ENCODE measurements around the gene EXOC3. TPM values are rescaled to one million over a fixed set of nuclear protein-coding genes. Genes with fewer than 3 reads are reported as not detected.

EXOC3 gene
- total RNA-seq, 1 donor from 2014 or later: 42.4 TPM

DNA sequence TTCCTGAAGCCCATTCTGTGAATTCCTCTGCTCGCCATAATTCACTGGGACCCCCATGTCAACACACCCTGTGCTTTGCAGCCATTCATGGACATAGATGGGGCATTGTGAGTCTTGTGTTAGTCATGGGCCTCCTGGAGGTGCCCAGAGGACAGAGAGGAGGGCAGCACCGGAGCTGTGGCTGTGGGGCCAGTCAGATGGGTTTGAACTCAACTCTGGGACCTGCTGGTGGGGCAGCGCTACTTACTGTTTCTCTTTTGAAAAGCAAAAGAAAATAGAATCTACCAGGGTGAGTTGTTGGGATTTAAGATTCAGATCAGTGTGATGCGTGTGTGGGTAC, 11.3 kb upstream of the EXOC3 start:
- DNase-seq (ENCODE audit: low read depth) (no peak), FAIRE-seq (no peak)
- Histone ChIP-seq H3K4me3 (ENCODE audit: low read depth, low read length) (no peak overlapping the region), H3K36me3 (ENCODE audit: control insufficient read depth, insufficient read depth, low read length) (no peaks in the 10 kb centered on the region), H3K27me3 (ENCODE audit: control insufficient read depth, insufficient read depth, low read length) (no peaks in the 10 kb centered on the region)
- TF ChIP-seq, protein P1, sequence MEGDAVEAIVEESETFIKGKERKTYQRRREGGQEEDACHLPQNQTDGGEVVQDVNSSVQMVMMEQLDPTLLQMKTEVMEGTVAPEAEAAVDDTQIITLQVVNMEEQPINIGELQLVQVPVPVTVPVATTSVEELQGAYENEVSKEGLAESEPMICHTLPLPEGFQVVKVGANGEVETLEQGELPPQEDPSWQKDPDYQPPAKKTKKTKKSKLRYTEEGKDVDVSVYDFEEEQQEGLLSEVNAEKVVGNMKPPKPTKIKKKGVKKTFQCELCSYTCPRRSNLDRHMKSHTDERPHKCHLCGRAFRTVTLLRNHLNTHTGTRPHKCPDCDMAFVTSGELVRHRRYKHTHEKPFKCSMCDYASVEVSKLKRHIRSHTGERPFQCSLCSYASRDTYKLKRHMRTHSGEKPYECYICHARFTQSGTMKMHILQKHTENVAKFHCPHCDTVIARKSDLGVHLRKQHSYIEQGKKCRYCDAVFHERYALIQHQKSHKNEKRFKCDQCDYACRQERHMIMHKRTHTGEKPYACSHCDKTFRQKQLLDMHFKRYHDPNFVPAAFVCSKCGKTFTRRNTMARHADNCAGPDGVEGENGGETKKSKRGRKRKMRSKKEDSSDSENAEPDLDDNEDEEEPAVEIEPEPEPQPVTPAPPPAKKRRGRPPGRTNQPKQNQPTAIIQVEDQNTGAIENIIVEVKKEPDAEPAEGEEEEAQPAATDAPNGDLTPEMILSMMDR (IDR thresholded peaks at IDR 0.05; ENCODE audit: insufficient read depth, low read length, severe bottlenecking): no peak

DNA sequence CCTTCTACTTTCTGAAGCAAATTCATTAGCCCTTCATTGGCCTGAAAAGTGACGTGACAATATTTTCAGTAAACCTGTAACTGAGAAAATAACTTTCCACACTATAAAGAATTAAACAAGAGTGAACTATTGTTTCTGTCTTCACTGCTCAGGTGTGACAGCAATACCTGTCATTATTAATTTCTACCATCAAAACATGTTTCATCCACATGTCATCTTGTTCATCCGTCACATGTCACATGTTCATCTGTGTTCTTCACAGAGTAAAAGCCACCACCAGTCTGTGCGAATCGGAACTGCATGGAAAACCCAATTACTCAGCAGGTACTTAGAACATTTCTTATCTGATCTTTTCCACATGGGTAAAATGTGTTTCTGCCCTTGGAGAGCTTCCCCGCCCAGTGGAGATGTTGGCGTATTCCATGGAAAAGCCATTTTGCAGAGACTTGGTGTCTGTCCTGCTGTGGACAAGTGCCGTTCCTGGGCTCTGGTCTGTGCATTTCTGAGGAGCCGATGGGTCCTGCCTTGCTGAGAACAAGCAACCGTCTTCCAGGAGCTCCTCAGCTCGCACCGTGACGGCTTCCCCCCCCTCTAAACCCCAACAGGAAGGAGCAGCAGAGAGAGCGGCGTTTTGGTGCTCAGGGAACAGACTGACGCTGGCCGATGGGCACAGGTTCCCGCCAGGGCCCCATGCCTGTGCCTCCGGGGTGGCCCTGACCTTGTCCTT, 10.6 kb upstream of the EXOC3 start:
- Histone ChIP-seq H3K27me3 (ENCODE audit: control insufficient read depth, insufficient read depth, low read length) (no peaks in the 10 kb centered on the region), H3K4me3 (ENCODE audit: low read depth, low read length) (no peak overlapping the region), H3K36me3 (ENCODE audit: control insufficient read depth, insufficient read depth, low read length) (no peaks in the 10 kb centered on the region)
- TF ChIP-seq, protein P1 (IDR thresholded peaks at IDR 0.05; ENCODE audit: insufficient read depth, low read length, severe bottlenecking): no peak
- no peak for FAIRE-seq
- no peak for DNase-seq (ENCODE audit: low read depth)

DNA sequence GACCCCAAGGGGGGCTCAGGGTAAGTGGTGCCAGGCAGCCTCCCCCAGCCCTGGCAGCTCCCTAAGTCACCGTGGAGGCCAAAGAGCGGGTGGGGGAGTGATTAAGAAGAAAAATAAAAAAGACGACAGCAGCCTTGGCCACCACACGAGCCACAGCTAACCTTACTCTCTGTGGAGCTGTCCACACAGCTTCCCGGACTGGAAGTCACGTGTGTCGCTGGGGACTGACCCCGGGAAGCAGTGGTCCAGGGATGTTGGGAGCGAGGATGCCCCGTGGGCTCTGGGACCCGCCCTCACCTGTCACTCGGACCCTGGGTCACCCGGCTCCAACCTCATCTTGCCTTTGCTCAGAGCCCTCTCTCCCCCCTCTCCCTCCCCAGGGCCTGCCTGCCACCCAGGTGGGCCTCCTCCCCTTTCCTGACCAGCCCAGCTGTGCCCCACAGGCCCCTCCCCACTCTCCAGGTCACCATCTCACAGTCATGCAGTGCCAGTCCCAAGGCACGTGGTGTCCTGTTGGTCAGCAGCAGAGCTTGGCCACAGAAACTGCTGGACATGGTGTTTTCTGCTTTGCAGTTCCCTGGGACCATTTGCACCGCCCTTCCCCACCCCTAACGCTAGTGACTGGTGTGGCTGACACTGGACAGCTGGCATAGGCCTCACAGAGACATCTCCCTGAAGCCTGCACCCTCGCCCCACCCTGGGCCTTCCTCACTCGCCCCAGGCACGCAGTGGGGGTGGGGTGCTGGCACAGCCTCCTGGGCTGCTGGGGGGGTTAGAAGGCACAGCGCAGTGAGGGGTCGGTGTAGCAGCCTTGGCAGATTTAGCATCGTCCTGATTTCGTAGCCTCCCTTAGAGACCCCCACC, 9.8 kb upstream of the EXOC3 start:
- FAIRE-seq: no peak

DNA sequence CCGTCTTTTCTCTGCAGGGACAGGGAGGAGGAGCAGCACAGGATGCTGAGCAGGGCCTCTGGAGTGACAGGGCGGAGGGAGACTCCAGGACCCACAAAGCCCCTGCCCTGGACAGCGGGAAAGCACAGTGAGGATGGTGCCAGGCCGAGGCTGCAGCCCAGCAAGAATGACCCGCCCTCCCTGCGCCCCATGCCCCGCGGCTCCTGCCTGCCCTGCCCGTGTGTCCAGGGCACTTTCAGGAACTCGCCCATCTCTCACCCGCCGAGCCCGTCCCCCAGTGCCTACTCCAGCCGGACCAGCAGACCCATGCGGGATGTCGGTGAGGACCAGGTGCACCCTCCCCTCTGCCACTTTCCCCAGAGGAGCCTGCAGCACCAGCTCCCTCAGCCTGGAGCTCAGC, 9.1 kb upstream of the EXOC3 start:
- TF ChIP-seq, protein P1 (IDR thresholded peaks at IDR 0.05; ENCODE audit: insufficient read depth, low read length, severe bottlenecking): no peak
- DNase-seq (ENCODE audit: low read depth) (no peak), FAIRE-seq (no peak)
- no peaks in the 10 kb centered on the region for H3K27me3 ChIP-seq (ENCODE audit: control insufficient read depth, insufficient read depth, low read length)
- no peaks in the 10 kb centered on the region for H3K36me3 ChIP-seq (ENCODE audit: control insufficient read depth, insufficient read depth, low read length)
- no peak overlapping the region for H3K4me3 ChIP-seq (ENCODE audit: low read depth, low read length)

More for the DNA sequence above, 9.8 kb upstream of the EXOC3 start:
- DNase-seq (ENCODE audit: low read depth): no peak
- Histone ChIP-seq H3K4me3 (ENCODE audit: low read depth, low read length) (no peak overlapping the region), H3K27me3 (ENCODE audit: control insufficient read depth, insufficient read depth, low read length) (no peaks in the 10 kb centered on the region), H3K36me3 (ENCODE audit: control insufficient read depth, insufficient read depth, low read length) (no peaks in the 10 kb centered on the region)
- TF ChIP-seq, protein P1 (IDR thresholded peaks at IDR 0.05; ENCODE audit: insufficient read depth, low read length, severe bottlenecking): no peak

DNA sequence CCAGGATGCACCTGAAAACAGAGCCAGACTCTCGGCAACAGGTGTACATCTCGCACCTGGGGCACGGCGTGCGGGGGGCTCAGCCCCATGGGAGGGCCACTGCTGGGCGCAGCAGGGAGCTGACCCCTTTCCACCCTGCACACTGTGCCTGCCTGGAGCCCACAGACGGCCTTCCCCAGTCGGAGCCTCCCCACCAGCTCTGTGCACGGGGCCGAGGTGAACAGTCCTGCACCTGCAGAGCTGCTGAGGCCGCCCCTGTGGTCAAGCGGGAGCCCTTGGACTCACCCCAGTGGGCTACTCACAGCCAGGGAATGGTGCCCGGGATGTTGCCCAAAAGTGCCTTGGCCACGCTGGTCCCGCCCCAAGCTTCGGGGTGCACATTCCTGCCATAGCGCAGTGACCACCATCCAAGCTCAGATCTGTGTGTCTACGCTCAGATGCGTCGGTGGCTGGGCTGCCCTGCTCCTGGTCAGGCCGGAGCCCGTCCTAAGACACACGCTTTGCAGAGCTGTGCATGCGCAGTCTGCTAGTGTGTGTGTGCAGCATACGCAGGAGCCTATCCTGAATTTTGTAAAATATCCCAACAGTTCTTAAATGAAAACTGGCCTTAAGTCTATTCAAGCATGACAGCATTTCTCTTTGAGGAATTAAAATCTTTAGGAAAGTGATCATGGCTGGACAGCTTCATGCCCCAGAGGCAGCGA, 8.4 kb upstream of the EXOC3 start:
- TF ChIP-seq, protein P1 (IDR thresholded peaks at IDR 0.05; ENCODE audit: insufficient read depth, low read length, severe bottlenecking): no peak
- H3K4me3 ChIP-seq (ENCODE audit: low read depth, low read length): no peak overlapping the region
- H3K36me3 ChIP-seq (ENCODE audit: control insufficient read depth, insufficient read depth, low read length): no peaks in the 10 kb centered on the region
- DNase-seq (ENCODE audit: low read depth) (no peak), FAIRE-seq (no peak)
- H3K27me3 ChIP-seq (ENCODE audit: control insufficient read depth, insufficient read depth, low read length): no peaks in the 10 kb centered on the region

Measured in bronchial epithelial cell (primary cell).